A673 (cell line): ENCODE data around the gene ERVK3-1.

Experiments used
- CTCF ChIP-seq: fragments of 300-800, 200-600 bp; sonication (generic); conservative IDR thresholded peaks from 2 replicates; pipeline ENCODE4 v1.5.1; 2017; ENCODE audit warnings: low read depth, mild to moderate bottlenecking, antibody characterized with exemption, low read length, moderate library complexity, mixed read lengths
- EZH2 ChIP-seq: fragments of 200-600 bp; sonication (generic); IDR thresholded peaks from 2 replicates; pipeline ENCODE4 v1.6.1; 2017; ENCODE audit warnings: borderline replicate concordance, low read depth, mild to moderate bottlenecking, mixed read lengths, antibody characterized with exemption, low read length; ENCODE audit not compliant: poor library complexity, severe bottlenecking

- no peak for TF ChIP-seq CTCF
- TF ChIP-seq EZH2, result no peak
Measured at GRCh38 chr19:58356766-58357480, 51.7 kb downstream of the ERVK3-1 start.
